Measurements from ENCODE around the gene TIE1. TPM values are rescaled to one million over a fixed set of nuclear protein-coding genes. Genes with fewer than 3 reads are reported as not detected.

The TIE1 gene
- total RNA-seq, 1 experiment from 2014 or later = 1.2 TPM

GRCh38 chr1:43367904-43368645 lies 67.3 kb downstream of the TIE1 start, which contains the start of gene ELOVL1:
Gene ELOVL1, minus strand, starts transcription at chr1:43368011. Its CDS starts 2,402 bp downstream, at chr1:43365609.
- Histone ChIP-seq H3T11ph (ENCODE audit: low read length) (no peak within 1 kb of the TSS), H2BK20ac (ENCODE audit: low read depth, low read length, poor library complexity, severe bottlenecking) (no peak within 1 kb of the TSS), H3K9me3 (ENCODE audit: control insufficient read depth, low read depth, low read length) (no peaks in the 10 kb centered on the region), H2BK15ac (ENCODE audit: low read depth, low read length) (no peak within 1 kb of the TSS), H4K91ac (ENCODE audit: insufficient read length, low read depth, low read length) (no peak within 1 kb of the TSS), H2BK12ac (ENCODE audit: insufficient read length, low read depth, low read length) (no peak within 1 kb of the TSS), H3K23me2 (ENCODE audit: insufficient read length, low read depth, low read length, poor library complexity, severe bottlenecking) (peaks cover 15% of the 10 kb centered on the region), H3K4me1 (ENCODE audit: insufficient read depth, low read length) (no peaks in the 10 kb centered on the region; the same call in 1 of the 2 replicates), H3K27ac (ENCODE audit: insufficient read length, low read depth, low read length) (no peak within 1 kb of the TSS), H3K14ac (ENCODE audit: insufficient read depth, low read length) (peak within 1 kb of the TSS; percentile 53), H2AK5ac (ENCODE audit: insufficient read length, low read length) (no peak within 1 kb of the TSS), H2BK120ac (ENCODE audit: low read depth, low read length, poor library complexity, severe bottlenecking) (no peak within 1 kb of the TSS), H3K23ac (ENCODE audit: insufficient read length, low read depth, low read length) (no peak within 1 kb of the TSS), H3K56ac (ENCODE audit: insufficient read length, low read depth, low read length) (no peak within 1 kb of the TSS), H2BK5ac (ENCODE audit: insufficient read length, low read length) (no peak within 1 kb of the TSS), H3K4me2 (ENCODE audit: insufficient read depth, insufficient read length, low read length) (peak within 1 kb of the TSS; percentile 78), H4K5ac (ENCODE audit: insufficient read length, low read depth, low read length) (no peak within 1 kb of the TSS), H3K18ac (ENCODE audit: insufficient read length, low read depth, low read length) (peak within 1 kb of the TSS; percentile 74), H3K27me3 (ENCODE audit: insufficient read depth, low read length) (no peaks in the 10 kb centered on the region), H3K4ac (ENCODE audit: low read depth, low read length) (no peak within 1 kb of the TSS), H4K8ac (replicated peaks; ENCODE audit: insufficient read length, low read depth, low read length) (no peak within 1 kb of the TSS), H4K20me1 (ENCODE audit: control insufficient read depth, insufficient read depth, insufficient read length) (no peaks in the 10 kb centered on the region), H2AFZ (ENCODE audit: low read length) (no peak within 1 kb of the TSS), H3K79me1 (ENCODE audit: insufficient read depth, low read depth, low read length, poor library complexity, severe bottlenecking) (no peaks in the 10 kb centered on the region), H3K9ac (ENCODE audit: extremely low read depth, insufficient read length, low read length) (peak within 1 kb of the TSS; percentile 55), H3K79me2 (ENCODE audit: insufficient read depth, low read length) (no peaks in the 10 kb centered on the region; the same call in 1 of the 2 replicates)
- peaks cover 23 to 36% of the 10 kb centered on the region in 2 experiments for H3K4me1 Mint-ChIP-seq
- no peaks in the 10 kb centered on the region for H3K9me3 Mint-ChIP-seq
- DNase-seq = peak; percentile 93
- peak within 1 kb of the TSS; percentile 74 to 86 for H3K4me3 Mint-ChIP-seq
- no CpG with 5 or more reads among the region's 58 CpGs for WGBS (ENCODE audit: extremely low coverage, insufficient read length, low lambda C conversion rate)
- H3K27me3 Mint-ChIP-seq (ENCODE audit: low read depth) = no peaks in the 10 kb centered on the region
- TF ChIP-seq CTCF (conservative IDR thresholded peaks at IDR 0.05) = peak; percentile 38; the same call in 2 of the 3 replicates
- H3K27ac Mint-ChIP-seq = peak within 1 kb of the TSS; percentile 44 to 96 (median 44)
- H3K36me3 Mint-ChIP-seq (ENCODE audit: insufficient read depth in 1 of 3, low read depth in 3 of 3) = peaks cover 15 to 22% (median 18%) of the 10 kb centered on the region in 3 experiments; a peak in 6 of 7 replicates
